H1 (cell line): ENCODE results near the gene CTXN1. TPM values are rescaled to one million over a fixed set of nuclear protein-coding genes. Genes with fewer than 3 reads are reported as not detected.

Experiments
- BACH1 ChIP-seq: IDR thresholded peaks from 2 replicates; pipeline ENCODE4 v1.6.1; 2012; ENCODE audit warnings: low read length, improper control_type of control experiment
- CHD2 ChIP-seq: IDR thresholded peaks from 2 replicates; pipeline ENCODE4 v1.6.1; 2012; ENCODE audit warnings: low read length, improper control_type of control experiment
- EGR1 ChIP-seq: IDR thresholded peaks from 2 replicates; pipeline ENCODE4 v1.6.1; 2011; ENCODE audit warnings: low read depth, low read length, borderline replicate concordance
- EZH2 ChIP-seq: fragments of 200-600 bp; sonication (generic); IDR thresholded peaks from 2 replicates; pipeline ENCODE4 v1.7.1; 2012; ENCODE audit warnings: low read depth, mild to moderate bottlenecking, moderate library complexity, low read length, inconsistent platforms; ENCODE audit not compliant: severe bottlenecking
- GABPA ChIP-seq: IDR thresholded peaks from 2 replicates; pipeline ENCODE4 v1.6.1; 2011; ENCODE audit warnings: mild to moderate bottlenecking, low read length, moderate library complexity, borderline replicate concordance; ENCODE audit not compliant: insufficient read depth
- HDAC2 ChIP-seq, 2 experiments: fragments of 300-600 bp in 1 of 2; sonication (generic) in 1 of 2; IDR thresholded peaks; 2 replicates each; pipeline ENCODE4 v1.6.1; 2011 to 2012; ENCODE audit warnings: low read depth in 2 of 2, low read length in 2 of 2, mild to moderate bottlenecking in 2 of 2, moderate library complexity in 2 of 2, borderline replicate concordance in 1 of 2, inconsistent platforms in 1 of 2
- JUN ChIP-seq: IDR thresholded peaks from 2 replicates; pipeline ENCODE4 v1.6.1; 2011; ENCODE audit warnings: low read depth, mild to moderate bottlenecking, improper control_type of control experiment, low read length
- SIRT6 ChIP-seq: IDR thresholded peaks from one replicate; pipeline ENCODE4 v1.7.1; 2012; ENCODE audit warnings: low read length, inconsistent platforms
- SIX5 ChIP-seq: IDR thresholded peaks from 2 replicates; pipeline ENCODE4 v1.6.1; 2011; ENCODE audit warnings: mild to moderate bottlenecking, low read depth, low read length
- SP2 ChIP-seq: IDR thresholded peaks from 2 replicates; pipeline ENCODE4 v1.6.1; 2012; ENCODE audit warnings: mild to moderate bottlenecking, low read length, inconsistent platforms
- TAF7 ChIP-seq: optimal IDR thresholded peaks from 2 replicates; pipeline ENCODE3; 2011; ENCODE audit warnings: low read depth, mild to moderate bottlenecking, inconsistent platforms, low read length, moderate library complexity, borderline replicate concordance
- polyA plus RNA-seq, 7 experiments: library from polyadenylated mRNA; depleted of rRNA in 3 of 7; stranded (reverse) in 5 of 7; unstranded in 2 of 7; fragments of >200 nt in 5 of 7; fragments of 200-250 nt in 2 of 7; gene quantifications; 1 replicate in 5 of 7; 2 replicates in 1 of 7; 4 replicates in 1 of 7; pipeline versions ENCODE4 v1.2.1 to v1.2.3, GENCODE V29; 2011 to 2013; ENCODE audit warnings: missing spikeins in 2 of 7, mixed read lengths in 2 of 7
- total RNA-seq: library from RNA; stranded (reverse); fragmentation: NEBNext Ultra II Directional; extraction: Animal tissue kit (Norgen Biotek cat#: 25700); gene quantifications from 2 replicates; pipeline ENCODE4 v1.2.1, GENCODE V29; 2021
- TF ChIP-seq, protein P1 (sequence below): IDR thresholded peaks from 2 replicates; pipeline ENCODE4 v1.6.1; 2011; ENCODE audit warnings: low read length, improper control_type of control experiment

CTXN1 gene
- total and polyA plus RNA-seq, 2 of the 8 experiments (the other 6 are each of a cell fraction or from before 2014, with no cell fraction given) = 16.4 to 58.0 TPM

DNA sequence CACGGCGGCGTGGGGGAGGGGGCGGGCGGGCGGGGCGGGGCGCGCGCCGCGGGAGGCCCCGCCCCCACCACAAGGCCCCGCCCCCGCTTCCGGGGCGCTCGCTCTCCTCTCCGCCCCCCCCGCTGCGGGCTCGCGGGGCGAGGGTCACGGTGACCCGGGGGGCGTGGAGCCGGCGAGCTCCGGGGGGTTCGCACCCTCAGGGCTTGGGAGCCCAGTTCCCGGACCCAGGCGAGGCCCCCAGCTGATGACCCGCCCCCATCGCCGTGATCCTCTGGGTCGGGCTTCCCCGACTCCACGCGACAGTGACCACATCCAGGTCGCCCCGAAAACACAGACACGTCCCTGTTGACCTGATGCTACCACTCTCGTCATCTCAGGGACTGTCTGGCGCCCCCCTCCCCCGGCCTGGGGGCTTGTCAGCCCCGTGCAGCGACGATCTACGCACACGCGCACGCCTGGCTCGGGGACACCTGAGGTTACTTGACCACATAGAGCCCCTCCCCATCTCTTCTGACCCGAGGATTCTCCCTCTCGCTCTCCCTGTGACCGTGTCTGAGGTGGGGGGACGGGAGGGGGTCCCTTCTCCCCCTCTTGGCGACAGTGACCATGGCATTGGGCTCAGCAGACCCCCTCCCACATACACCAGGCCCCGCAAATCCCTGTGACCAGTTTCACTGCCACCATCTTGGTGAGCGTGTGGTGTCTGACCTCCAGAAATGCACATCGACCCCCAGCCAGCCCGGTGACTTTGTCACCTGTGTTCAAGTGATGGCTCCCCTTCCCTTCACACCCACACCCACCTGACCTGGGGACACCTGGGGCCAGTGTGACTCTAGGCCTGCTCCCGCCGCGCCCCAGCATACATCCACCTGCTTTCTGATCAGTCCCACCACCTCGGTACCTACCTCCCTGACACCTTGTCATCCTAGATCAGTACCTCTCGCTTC lies 21.6 kb downstream of the CTXN1 start (continued):
- no peak for TF ChIP-seq BACH1
- TF ChIP-seq SP2 = no peak
- peak in 1 of 2 experiments; percentile 50; a peak in 1 of 4 replicates for TF ChIP-seq HDAC2 (IDR thresholded peaks at IDR 0.05; ENCODE audit: borderline replicate concordance in 1 of 2, low read depth in 2 of 2, low read length in 2 of 2)
- no peak for TF ChIP-seq EZH2
- no peak for TF ChIP-seq SIX5
- no peak for TF ChIP-seq CHD2
- TF ChIP-seq GABPA = no peak
- no peak for TF ChIP-seq EGR1
- no peak for TF ChIP-seq JUN
- no peak for TF ChIP-seq SIRT6
- no peak for TF ChIP-seq TAF7
- TF ChIP-seq, protein P1, sequence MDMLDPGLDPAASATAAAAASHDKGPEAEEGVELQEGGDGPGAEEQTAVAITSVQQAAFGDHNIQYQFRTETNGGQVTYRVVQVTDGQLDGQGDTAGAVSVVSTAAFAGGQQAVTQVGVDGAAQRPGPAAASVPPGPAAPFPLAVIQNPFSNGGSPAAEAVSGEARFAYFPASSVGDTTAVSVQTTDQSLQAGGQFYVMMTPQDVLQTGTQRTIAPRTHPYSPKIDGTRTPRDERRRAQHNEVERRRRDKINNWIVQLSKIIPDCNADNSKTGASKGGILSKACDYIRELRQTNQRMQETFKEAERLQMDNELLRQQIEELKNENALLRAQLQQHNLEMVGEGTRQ = no peak
